H1 (cell line): ENCODE results near the gene THBD. TPM values are rescaled to one million over a fixed set of nuclear protein-coding genes. Genes with fewer than 3 reads are reported as not detected.

ENCODE experiments used
- CTCF ChIP-seq, 3 experiments: IDR thresholded peaks; 1 replicate in 2 of 3; 2 replicates in 1 of 3; pipeline versions ENCODE4 v1.5.1 to v1.6.1; 2011; ENCODE audit warnings: low read length in 3 of 3, mild to moderate bottlenecking in 3 of 3, inconsistent platforms in 2 of 3, low read depth in 1 of 3, moderate library complexity in 1 of 3; ENCODE audit not compliant: insufficient read depth in 1 of 3; ENCODE audit errors: control extremely low read depth in 1 of 3
- RNF2 ChIP-seq: fragments of 200-900, 300-1000 bp; sonication (generic); IDR thresholded peaks from 2 replicates; pipeline ENCODE4 v1.7.1; 2016; ENCODE audit warnings: borderline replicate concordance, low read depth, mild to moderate bottlenecking, antibody characterized with exemption, low read length; ENCODE audit not compliant: poor library complexity, severe bottlenecking; ENCODE audit errors: missing control alignments
- SP2 ChIP-seq: IDR thresholded peaks from 2 replicates; pipeline ENCODE4 v1.6.1; 2012; ENCODE audit warnings: mild to moderate bottlenecking, low read length, inconsistent platforms
- polyA plus RNA-seq, 7 experiments: library from polyadenylated mRNA; depleted of rRNA in 3 of 7; stranded (reverse) in 5 of 7; unstranded in 2 of 7; fragments of >200 nt in 5 of 7; fragments of 200-250 nt in 2 of 7; gene quantifications; 1 replicate in 5 of 7; 2 replicates in 1 of 7; 4 replicates in 1 of 7; pipeline versions ENCODE4 v1.2.1 to v1.2.3, GENCODE V29; 2011 to 2013; ENCODE audit warnings: missing spikeins in 2 of 7, mixed read lengths in 2 of 7
- total RNA-seq: library from RNA; stranded (reverse); fragmentation: NEBNext Ultra II Directional; extraction: Animal tissue kit (Norgen Biotek cat#: 25700); gene quantifications from 2 replicates; pipeline ENCODE4 v1.2.1, GENCODE V29; 2021

The THBD gene
- total and polyA plus RNA-seq, 2 of the 8 experiments (the other 6 are each of a cell fraction or from before 2014, with no cell fraction given) = 0.21 to 0.43 TPM

- TF ChIP-seq CTCF (IDR thresholded peaks at IDR 0.05; ENCODE audit: control extremely low read depth in 1 of 3, insufficient read depth in 1 of 3, low read depth in 1 of 3, low read length in 3 of 3) (no peak), RNF2 (no peak), SP2 (no peak)
Measured at GRCh38 chr20:23062632-23063031, 13.2 kb upstream of the THBD start (continued).
